VCaP (cell line): ENCODE data around the gene AUTS2.

Experiments
- H3K27ac ChIP-seq: fragments of 450-650 bp; 2 replicates; pipeline ENCODE4 v1.5.1; 2017
- TF ChIP-seq, protein P1 (sequence below): fragments of 450-650 bp; conservative IDR thresholded peaks from 2 replicates; pipeline ENCODE4 v1.5.1; 2017; ENCODE audit warnings: mild to moderate bottlenecking, moderate library complexity

Gene AUTS2

GRCh38 chr7:70466725-70467364, 868.6 kb downstream of the AUTS2 start:
- TF ChIP-seq, protein P1, sequence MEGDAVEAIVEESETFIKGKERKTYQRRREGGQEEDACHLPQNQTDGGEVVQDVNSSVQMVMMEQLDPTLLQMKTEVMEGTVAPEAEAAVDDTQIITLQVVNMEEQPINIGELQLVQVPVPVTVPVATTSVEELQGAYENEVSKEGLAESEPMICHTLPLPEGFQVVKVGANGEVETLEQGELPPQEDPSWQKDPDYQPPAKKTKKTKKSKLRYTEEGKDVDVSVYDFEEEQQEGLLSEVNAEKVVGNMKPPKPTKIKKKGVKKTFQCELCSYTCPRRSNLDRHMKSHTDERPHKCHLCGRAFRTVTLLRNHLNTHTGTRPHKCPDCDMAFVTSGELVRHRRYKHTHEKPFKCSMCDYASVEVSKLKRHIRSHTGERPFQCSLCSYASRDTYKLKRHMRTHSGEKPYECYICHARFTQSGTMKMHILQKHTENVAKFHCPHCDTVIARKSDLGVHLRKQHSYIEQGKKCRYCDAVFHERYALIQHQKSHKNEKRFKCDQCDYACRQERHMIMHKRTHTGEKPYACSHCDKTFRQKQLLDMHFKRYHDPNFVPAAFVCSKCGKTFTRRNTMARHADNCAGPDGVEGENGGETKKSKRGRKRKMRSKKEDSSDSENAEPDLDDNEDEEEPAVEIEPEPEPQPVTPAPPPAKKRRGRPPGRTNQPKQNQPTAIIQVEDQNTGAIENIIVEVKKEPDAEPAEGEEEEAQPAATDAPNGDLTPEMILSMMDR = no peak

DNA sequence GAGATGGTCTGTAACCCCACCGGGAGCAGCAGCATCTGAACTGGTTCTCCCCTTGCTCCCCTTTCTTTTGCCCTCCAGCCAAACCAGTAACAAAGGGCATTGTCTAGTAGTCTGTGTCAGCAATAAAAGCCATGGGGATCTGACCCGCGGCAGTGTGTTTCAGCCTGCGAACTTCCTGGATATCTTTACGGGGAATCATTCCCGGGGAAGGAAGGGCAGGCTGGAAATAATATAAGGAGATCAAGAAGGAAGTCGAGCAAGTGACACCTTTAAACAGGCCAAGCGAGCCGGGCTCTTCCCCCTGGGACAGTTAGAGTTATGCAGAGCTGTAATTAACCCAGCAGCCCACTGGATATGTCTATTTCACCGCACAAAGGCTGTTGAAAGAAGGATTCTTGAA, 872.5 kb downstream of the AUTS2 start:
- no peak overlapping the region for H3K27ac ChIP-seq
- TF ChIP-seq, protein P1 = no peak

More at GRCh38 chr7:70466725-70467364, 868.6 kb downstream of the AUTS2 start:
- H3K27ac ChIP-seq = no peak overlapping the region

DNA sequence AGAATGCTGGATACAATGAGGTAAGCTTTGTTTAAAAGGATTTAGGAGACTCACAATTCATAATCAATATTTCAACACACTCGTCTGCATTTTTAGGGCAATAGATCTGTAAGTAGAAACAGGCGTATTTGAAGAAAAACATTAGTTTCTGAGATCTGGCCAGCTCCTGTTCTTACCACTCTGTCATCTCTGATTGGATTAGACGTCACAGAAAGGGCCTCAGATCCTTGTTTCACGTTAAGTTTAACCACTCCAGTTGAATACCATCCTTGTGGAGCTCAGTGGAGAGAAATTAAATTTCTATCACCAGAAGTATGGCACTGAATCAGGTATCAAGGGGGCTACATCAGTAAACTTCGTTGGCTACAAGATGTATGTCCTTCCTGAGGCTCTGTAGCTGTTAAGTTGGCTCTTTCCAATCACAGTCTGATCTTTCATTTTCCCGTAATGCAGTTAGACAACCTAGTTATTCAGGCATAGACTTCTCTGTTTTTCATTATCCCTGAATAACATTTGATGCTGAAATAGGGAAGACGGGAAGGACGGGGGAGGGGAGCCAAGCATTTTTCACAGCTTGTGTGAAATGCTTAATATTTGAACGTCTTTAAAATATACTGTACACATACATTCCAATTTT, 874.4 kb downstream of the AUTS2 start:
- H3K27ac ChIP-seq = peak overlapping the region; percentile 6; the same call in 1 of the 2 replicates
- TF ChIP-seq, protein P1 = no peak

DNA sequence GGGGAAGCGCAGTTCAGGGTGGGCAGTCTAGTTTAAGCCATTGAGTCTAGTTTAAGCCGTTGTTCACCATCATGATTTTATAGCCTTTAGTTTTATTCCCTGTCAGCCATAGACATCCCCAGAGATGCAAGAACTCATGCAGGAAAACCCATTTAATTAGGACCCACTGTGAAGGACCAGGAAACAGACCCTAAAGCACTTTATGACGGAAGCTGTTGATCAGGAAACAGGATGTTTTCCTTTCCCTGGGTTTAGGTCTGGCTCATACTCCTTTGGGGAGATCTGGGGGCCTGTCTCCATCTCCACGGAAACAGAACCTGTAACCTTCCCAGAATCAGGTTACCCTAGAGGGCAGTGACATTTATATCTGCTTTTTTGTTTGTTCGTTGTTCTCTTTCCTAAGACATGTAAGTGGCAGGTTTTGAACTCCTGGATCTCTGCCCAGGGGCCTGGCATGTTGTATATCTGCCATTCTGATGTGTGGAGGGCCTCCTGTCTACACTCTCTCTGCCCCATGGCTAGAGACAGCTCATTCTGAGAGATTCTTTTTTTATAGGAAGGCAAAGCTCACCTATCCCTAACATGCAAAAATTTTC, 876.5 kb downstream of the AUTS2 start:
- TF ChIP-seq, protein P1 = no peak
- H3K27ac ChIP-seq = no peak overlapping the region

DNA sequence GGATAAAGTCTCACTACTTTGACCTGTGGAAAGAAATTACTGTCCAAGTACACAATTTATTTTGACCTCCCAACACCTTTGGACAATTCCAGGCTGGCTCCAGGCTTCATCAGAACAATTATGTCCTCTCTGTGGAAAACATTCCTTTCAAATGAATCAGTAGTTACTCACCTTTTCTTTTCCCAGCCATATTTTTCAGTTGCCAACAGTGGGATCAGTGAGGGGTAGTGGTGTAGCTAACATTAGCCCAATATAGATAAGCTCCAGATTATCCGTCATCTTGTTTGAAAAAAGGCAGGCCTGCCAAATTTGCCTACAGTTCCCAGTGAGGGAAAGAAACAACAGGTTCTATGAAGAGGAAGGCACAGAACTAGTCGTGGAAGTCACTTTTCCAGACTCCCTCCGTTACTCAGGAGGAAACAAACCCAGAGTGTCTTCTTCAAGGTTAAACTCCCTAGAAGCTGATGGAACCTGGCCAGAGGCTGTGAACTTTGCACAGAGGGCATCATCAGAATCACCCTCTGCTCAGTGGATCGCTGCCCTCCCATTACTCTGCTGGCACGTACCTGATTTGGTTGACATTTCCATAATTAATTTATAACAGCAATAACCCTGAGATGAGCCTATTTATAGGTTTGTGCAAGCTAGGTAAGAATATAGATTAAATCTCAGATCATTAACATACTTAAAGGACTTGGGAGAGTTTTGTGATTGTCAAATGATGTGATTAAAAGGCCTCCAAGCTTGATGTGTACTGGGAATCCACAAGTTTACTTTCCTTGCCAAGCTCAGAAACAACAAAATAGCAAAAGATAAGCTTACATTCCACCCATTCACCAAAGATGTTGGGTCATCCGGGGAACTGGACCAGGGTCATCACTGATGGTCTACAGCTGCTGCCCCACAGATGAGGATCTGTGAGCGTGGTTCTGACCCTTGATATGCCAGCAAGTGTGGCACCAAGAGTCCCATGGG, 879.0 kb downstream of the AUTS2 start:
- TF ChIP-seq, protein P1 = no peak
- no peak overlapping the region for H3K27ac ChIP-seq

GRCh38 chr7:70479153-70480021, 881.1 kb downstream of the AUTS2 start:
- H3K27ac ChIP-seq = no peak overlapping the region
- TF ChIP-seq, protein P1 = no peak
